Activated T-helper 1 cell treated with anti-CD3 and anti-CD28 coated beads, Interleukin-2, amount 50 U/mL, for 16 hours (primary cell): ENCODE results near the gene TLE7.

Experiments
- DNase-seq, 2 donors: peaks; one replicate each; pipeline ENCODE4 v3.0.0-alpha.2; 2020; ENCODE audit warnings: low read depth in 1 of 2, low spot score in 1 of 2

TLE7 gene

GRCh38 chr16:71442051-71442440, at the start of gene TLE7:
TLE7 (minus strand) TSS chr16:71442054; CDS start chr16:71433324, 8,730 bp downstream.
- no peak for DNase-seq

- no peak for DNase-seq
These were observed 49.2 kb upstream of the TLE7 start for GRCh38 chr16:71491054-71491453.

GRCh38 chr16:71490361-71490760, 48.5 kb upstream of the TLE7 start:
- no peak for DNase-seq

- no peak for DNase-seq
These were observed 47.3 kb upstream of the TLE7 start, which contains the start of gene ZNF19 for GRCh38 chr16:71489122-71489521. ZNF19 (minus strand) TSS chr16:71489324; CDS start chr16:71482114, 7,210 bp downstream.

GRCh38 chr16:71484006-71484893, 42.4 kb upstream of the TLE7 start:
- peak; percentile 47 to 66 for DNase-seq

GRCh38 chr16:71482569-71482968, 40.7 kb upstream of the TLE7 start:
- no peak for DNase-seq

GRCh38 chr16:71480956-71481355, 39.1 kb upstream of the TLE7 start:
- DNase-seq, result no peak

- DNase-seq, result no peak
These were observed 37.6 kb upstream of the TLE7 start for GRCh38 chr16:71479420-71479819.

GRCh38 chr16:71476457-71477124, 34.7 kb upstream of the TLE7 start:
- no peak for DNase-seq

- no peak for DNase-seq
These were observed 33.0 kb upstream of the TLE7 start for GRCh38 chr16:71474864-71475263.

GRCh38 chr16:71473891-71474290, 32.0 kb upstream of the TLE7 start:
- DNase-seq, result no peak

GRCh38 chr16:71472931-71473330, 31.1 kb upstream of the TLE7 start:
- DNase-seq, result no peak

GRCh38 chr16:71472051-71472450, 30.2 kb upstream of the TLE7 start:
- DNase-seq, result no peak

- peak in 1 of 2 donors; percentile 14 for DNase-seq
These were observed 26.0 kb upstream of the TLE7 start for GRCh38 chr16:71467810-71468209.

- DNase-seq, result no peak
These were observed 22.4 kb upstream of the TLE7 start for GRCh38 chr16:71464231-71464630.

- peak; percentile 54 to 70 for DNase-seq
These were observed 20.1 kb upstream of the TLE7 start, which contains the start of gene ZNF23 for GRCh38 chr16:71461686-71462648. ZNF23 (minus strand) TSS chr16:71462247; CDS start chr16:71456796, 5,451 bp downstream.

- DNase-seq, result no peak
These were observed 19.1 kb upstream of the TLE7 start for GRCh38 chr16:71460941-71461340.

- no peak for DNase-seq
These were observed 18.4 kb upstream of the TLE7 start for GRCh38 chr16:71460236-71460635.

- DNase-seq, result no peak
These were observed 17.7 kb upstream of the TLE7 start for GRCh38 chr16:71459510-71459909.

GRCh38 chr16:71456801-71457200, 14.9 kb upstream of the TLE7 start:
- no peak for DNase-seq

GRCh38 chr16:71453036-71453435, 11.2 kb upstream of the TLE7 start:
- DNase-seq, result no peak
